HepG2 (cell line): ENCODE data around the gene DAZAP1. TPM values are rescaled to one million over a fixed set of nuclear protein-coding genes. Genes with fewer than 3 reads are reported as not detected.

Source experiments
- ATAC-seq: fragments of 200-7000 bp; cut with Tn5 transposase; 3 replicates; pipeline ENCODE4 v1.9.1; 2020; ENCODE audit warnings: mild to moderate bottlenecking, moderate library complexity
- BruUV-seq: library from RNA; stranded (reverse); fragments of 400-500 nt; replicated peaks from 2 replicates; lab custom pipeline; 2021; lab: Mats Ljungman, UMichigan
- CTCF ChIA-PET: fragments of 300-600 bp; formaldehyde crosslinking; extraction: SDS; loops from one replicate; lab custom pipeline; 2021; ENCODE audit warnings: low total read pairs, inconsistent platforms, low intra/inter-chr PET ratio; lab: Yijun Ruan, JAX
- POLR2A ChIA-PET: fragments of 350-600 bp; sonication (Branson Sonifier 250); formaldehyde crosslinking; loops from one replicate; lab custom pipeline; 2020; ENCODE audit warnings: antibody characterized with exemption, inconsistent platforms; lab: Yijun Ruan, JAX
- DNase-seq: peaks from one replicate; pipeline ENCODE4 v3.0.0-alpha.2; 2015; ENCODE audit warnings: low spot score
- FAIRE-seq: peaks from 3 replicates; lab custom pipeline; 2011; peaks lifted over from hg19 to GRCh38; lab: Jason Lieb, UNC
- H2AFZ ChIP-seq: one replicate; pipeline ENCODE4 v1.6.1; 2011; ENCODE audit warnings: low read length, inconsistent platforms
- H3K27ac ChIP-seq: fragments of 300-600 bp; 3 replicates; pipeline ENCODE4 v1.8.0; 2011; ENCODE audit warnings: mixed run types, mild to moderate bottlenecking, mixed read lengths, low read length, inconsistent platforms; ENCODE audit not compliant: insufficient read depth; ENCODE audit errors: extremely low read length
- H3K27me3 ChIP-seq, 2 experiments: fragments of 200-600 bp in 1 of 2; 2 replicates in 1 of 2; 3 replicates in 1 of 2; pipeline versions ENCODE4 v1.6.0 to v1.8.0; 2011; ENCODE audit warnings: low read length in 2 of 2, mild to moderate bottlenecking in 2 of 2, moderate library complexity in 2 of 2, inconsistent platforms in 1 of 2; ENCODE audit not compliant: insufficient read depth in 2 of 2, control insufficient read depth in 1 of 2
- H3K36me3 ChIP-seq, 2 experiments: fragments of 200-600 bp in 1 of 2; replicated peaks in 1 of 2; 2 replicates in 1 of 2; 3 replicates in 1 of 2; pipeline versions ENCODE4 v1.5.1 to v1.8.0; 2011; ENCODE audit warnings: low read length in 2 of 2, inconsistent platforms in 1 of 2; ENCODE audit not compliant: insufficient read depth in 2 of 2, control insufficient read depth in 1 of 2
- H3K4me1 ChIP-seq: 2 replicates; pipeline ENCODE4 v1.5.1; 2012; ENCODE audit warnings: low read length, inconsistent platforms; ENCODE audit not compliant: insufficient read depth
- H3K4me2 ChIP-seq: 2 replicates; pipeline ENCODE4 v1.6.0; 2011; ENCODE audit warnings: low read depth, low read length, inconsistent platforms
- H3K4me3 ChIP-seq, 3 experiments: fragments of 200-600 bp in 1 of 3; sonication (generic), shearing (Covaris generic) in 1 of 3; replicated peaks in 1 of 3; 2 replicates each; pipeline ENCODE4 v1.5.1; 2011 to 2016; ENCODE audit warnings: low read length in 3 of 3, inconsistent platforms in 2 of 3, low read depth in 2 of 3, mild to moderate bottlenecking in 2 of 3, control low read depth in 1 of 3, mixed read lengths in 1 of 3; ENCODE audit not compliant: insufficient read depth in 1 of 3
- H3K79me2 ChIP-seq: one replicate; pipeline ENCODE4 v1.6.1; 2011; ENCODE audit warnings: low read length, inconsistent platforms; ENCODE audit not compliant: insufficient read depth
- H3K9ac ChIP-seq: 2 replicates; pipeline ENCODE4 v1.6.0; 2011; ENCODE audit warnings: mild to moderate bottlenecking, low read depth, low read length, inconsistent platforms; ENCODE audit not compliant: insufficient read depth
- H3K9me3 ChIP-seq: 2 replicates; pipeline ENCODE4 v1.5.1; 2012; ENCODE audit warnings: mild to moderate bottlenecking, low read length
- H4K20me1 ChIP-seq: 2 replicates; pipeline ENCODE4 v1.6.0; 2011; ENCODE audit warnings: inconsistent platforms, mild to moderate bottlenecking, low read length, moderate library complexity; ENCODE audit not compliant: insufficient read depth
- GPN1 ChIP-seq: sonication (generic); formaldehyde crosslinking; IDR thresholded peaks from 2 replicates; pipeline ENCODE4 v1.5.1; 2020; ENCODE audit warnings: missing genetic modification reagents, borderline replicate concordance
- KDM5B ChIP-seq: sonication (generic); formaldehyde crosslinking; IDR thresholded peaks from 2 replicates; pipeline ENCODE4 v1.4.0; 2020; ENCODE audit warnings: missing genetic modification reagents, mild to moderate bottlenecking, borderline replicate concordance
- MTF2 ChIP-seq: sonication (generic); formaldehyde crosslinking; IDR thresholded peaks from 2 replicates; pipeline ENCODE4 v1.5.0; 2020; ENCODE audit warnings: missing genetic modification reagents, borderline replicate concordance
- NFYC ChIP-seq: IDR thresholded peaks from 2 replicates; pipeline ENCODE4 v1.6.1; 2016; ENCODE audit warnings: missing genetic modification reagents, missing compliant biosample characterization
- ZNF407 ChIP-seq: sonication (generic); formaldehyde crosslinking; IDR thresholded peaks from one replicate; pipeline ENCODE4 v1.5.1; 2020; ENCODE audit warnings: mild to moderate bottlenecking, missing genetic modification reagents; ENCODE audit errors: not compliant biosample characterization
- WGBS: methylation state at CpG from one replicate; pipeline ENCODE4 v1.1.6; 2017; ENCODE audit warnings: low lambda C conversion rate; 5-methylcytosine and 5-hydroxymethylcytosine counted together
- in situ Hi-C: cut with HindIII; loops from 2 replicates; pipeline ENCODE4 v1.10.0; 2017; ENCODE audit warnings: low pct_unique_long_range_greater_than_20kb; ENCODE audit not compliant: extremely low pct_ligation_motif_present
- intact Hi-C: fragments of 100-400 bp; cut with micrococcal nuclease; formaldehyde crosslinking; loops from one replicate; pipeline ENCODE4 v1.10.0; 2022; ENCODE audit not compliant: unreplicated experiment
- polyA plus RNA-seq, 8 experiments: library from polyadenylated mRNA; depleted of rRNA in 3 of 8; stranded (reverse) in 7 of 8; unstranded in 1 of 8; fragments of >200 nt; fragmentation: Illumina TruSeq in 4 of 8; extraction: Trizol in 4 of 8; gene quantifications; 2 replicates each; pipeline versions ENCODE4 v1.2.1 to v1.2.3, GENCODE V29; 2011 to 2016; ENCODE audit warnings: low read depth in 4 of 8, missing spikeins in 1 of 8, mixed read lengths in 1 of 8; ENCODE audit not compliant: insufficient read depth in 1 of 8
- total RNA-seq, 5 experiments: library from RNA; depleted of rRNA; stranded (reverse); fragments of >200 nt; fragmentation: Illumina TruSeq; extraction: Trizol; gene quantifications; 2 replicates each; pipeline ENCODE4 v1.2.3, GENCODE V29; 2016; ENCODE audit warnings: low read depth in 1 of 5
- TF ChIP-seq, protein P1 (sequence below): sonication (generic); formaldehyde crosslinking; IDR thresholded peaks from 2 replicates; pipeline ENCODE4 v1.5.1; 2020; ENCODE audit warnings: mild to moderate bottlenecking, missing genetic modification reagents, moderate library complexity
- TF ChIP-seq, protein P2 (sequence below): sonication (generic); formaldehyde crosslinking; IDR thresholded peaks from 2 replicates; pipeline ENCODE4 v1.4.0; 2020; ENCODE audit warnings: missing genetic modification reagents, borderline replicate concordance
- TF ChIP-seq, protein P3 (sequence below): IDR thresholded peaks from 2 replicates; pipeline ENCODE4 v1.6.1; 2016; ENCODE audit warnings: mild to moderate bottlenecking

Gene DAZAP1
- total and polyA plus RNA-seq, 2 of the 13 experiments (the other 11 are each of a cell fraction or from before 2014, with no cell fraction given), result 63.3 to 79.2 TPM

DNA sequence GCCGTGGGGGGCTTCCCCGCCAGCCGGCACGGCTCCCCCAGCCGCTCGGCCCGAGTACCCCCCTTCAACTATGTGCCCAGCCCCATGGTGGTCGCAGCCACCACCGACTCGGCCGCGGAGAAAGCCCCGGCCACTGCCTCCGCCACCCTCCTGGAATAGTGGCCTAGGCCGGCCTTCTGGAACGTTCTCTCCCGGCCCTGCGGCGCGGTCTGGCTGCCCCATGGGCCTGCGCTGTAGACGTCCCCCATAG lies 62.6 kb downstream of the DAZAP1 start:
- H3K9me3 ChIP-seq, result no peaks in the 10 kb centered on the region
- no peak for FAIRE-seq
- no peaks in the 10 kb centered on the region for H3K79me2 ChIP-seq
- WGBS, result no CpG with 5 or more reads among the region's 22 CpGs
- DNase-seq, result no peak
- peak overlapping the region; percentile 41 to 69 (median 54); a peak in 4 of 6 replicates for H3K4me3 ChIP-seq
- no TSS peak for BruUV-seq
- H3K27me3 ChIP-seq, result no peaks in the 10 kb centered on the region
- POLR2A ChIA-PET, result interaction anchor here (3.6 kb wide), 1 partner anchor 21 kb away, joined by 19 read pairs; the partner anchor contains the start of genes PCSK4 and REEP6
- peak; percentile 14 for ATAC-seq
- peak overlapping the region; percentile 76 for H3K4me2 ChIP-seq
- CTCF ChIA-PET, result no interaction called here
- no peak overlapping the region for H3K27ac ChIP-seq
- in situ Hi-C loops (no loop called here), intact Hi-C loops (no loop called here)
- no peaks in the 10 kb centered on the region; a peak in 1 of 5 replicates for H3K36me3 ChIP-seq
- H2AFZ ChIP-seq, result no peak overlapping the region
- peaks cover 12% of the 10 kb centered on the region for H4K20me1 ChIP-seq
- peaks cover 25% of the 10 kb centered on the region for H3K4me1 ChIP-seq
- peak overlapping the region; percentile 34 for H3K9ac ChIP-seq
- TF ChIP-seq ZNF407 (CRISPR knock-in tag) (no peak), KDM5B (CRISPR knock-in tag) (peak; percentile 91; the same call in 1 of the 2 replicates), NFYC (CRISPR knock-in tag) (no peak), MTF2 (CRISPR knock-in tag) (0 out of 2 replicates have a peak, but pooled peaks have one; percentile 22), GPN1 (CRISPR knock-in tag) (no peak)
- TF ChIP-seq, protein P1, sequence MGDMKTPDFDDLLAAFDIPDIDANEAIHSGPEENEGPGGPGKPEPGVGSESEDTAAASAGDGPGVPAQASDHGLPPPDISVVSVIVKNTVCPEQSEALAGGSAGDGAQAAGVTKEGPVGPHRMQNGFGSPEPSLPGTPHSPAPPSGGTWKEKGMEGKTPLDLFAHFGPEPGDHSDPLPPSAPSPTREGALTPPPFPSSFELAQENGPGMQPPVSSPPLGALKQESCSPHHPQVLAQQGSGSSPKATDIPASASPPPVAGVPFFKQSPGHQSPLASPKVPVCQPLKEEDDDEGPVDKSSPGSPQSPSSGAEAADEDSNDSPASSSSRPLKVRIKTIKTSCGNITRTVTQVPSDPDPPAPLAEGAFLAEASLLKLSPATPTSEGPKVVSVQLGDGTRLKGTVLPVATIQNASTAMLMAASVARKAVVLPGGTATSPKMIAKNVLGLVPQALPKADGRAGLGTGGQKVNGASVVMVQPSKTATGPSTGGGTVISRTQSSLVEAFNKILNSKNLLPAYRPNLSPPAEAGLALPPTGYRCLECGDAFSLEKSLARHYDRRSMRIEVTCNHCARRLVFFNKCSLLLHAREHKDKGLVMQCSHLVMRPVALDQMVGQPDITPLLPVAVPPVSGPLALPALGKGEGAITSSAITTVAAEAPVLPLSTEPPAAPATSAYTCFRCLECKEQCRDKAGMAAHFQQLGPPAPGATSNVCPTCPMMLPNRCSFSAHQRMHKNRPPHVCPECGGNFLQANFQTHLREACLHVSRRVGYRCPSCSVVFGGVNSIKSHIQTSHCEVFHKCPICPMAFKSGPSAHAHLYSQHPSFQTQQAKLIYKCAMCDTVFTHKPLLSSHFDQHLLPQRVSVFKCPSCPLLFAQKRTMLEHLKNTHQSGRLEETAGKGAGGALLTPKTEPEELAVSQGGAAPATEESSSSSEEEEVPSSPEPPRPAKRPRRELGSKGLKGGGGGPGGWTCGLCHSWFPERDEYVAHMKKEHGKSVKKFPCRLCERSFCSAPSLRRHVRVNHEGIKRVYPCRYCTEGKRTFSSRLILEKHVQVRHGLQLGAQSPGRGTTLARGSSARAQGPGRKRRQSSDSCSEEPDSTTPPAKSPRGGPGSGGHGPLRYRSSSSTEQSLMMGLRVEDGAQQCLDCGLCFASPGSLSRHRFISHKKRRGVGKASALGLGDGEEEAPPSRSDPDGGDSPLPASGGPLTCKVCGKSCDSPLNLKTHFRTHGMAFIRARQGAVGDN, result peak; percentile 96; the same call in 1 of the 2 replicates
- TF ChIP-seq, protein P2, sequence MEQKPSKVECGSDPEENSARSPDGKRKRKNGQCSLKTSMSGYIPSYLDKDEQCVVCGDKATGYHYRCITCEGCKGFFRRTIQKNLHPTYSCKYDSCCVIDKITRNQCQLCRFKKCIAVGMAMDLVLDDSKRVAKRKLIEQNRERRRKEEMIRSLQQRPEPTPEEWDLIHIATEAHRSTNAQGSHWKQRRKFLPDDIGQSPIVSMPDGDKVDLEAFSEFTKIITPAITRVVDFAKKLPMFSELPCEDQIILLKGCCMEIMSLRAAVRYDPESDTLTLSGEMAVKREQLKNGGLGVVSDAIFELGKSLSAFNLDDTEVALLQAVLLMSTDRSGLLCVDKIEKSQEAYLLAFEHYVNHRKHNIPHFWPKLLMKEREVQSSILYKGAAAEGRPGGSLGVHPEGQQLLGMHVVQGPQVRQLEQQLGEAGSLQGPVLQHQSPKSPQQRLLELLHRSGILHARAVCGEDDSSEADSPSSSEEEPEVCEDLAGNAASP (CRISPR knock-in tag), result no peak
- TF ChIP-seq, protein P3, sequence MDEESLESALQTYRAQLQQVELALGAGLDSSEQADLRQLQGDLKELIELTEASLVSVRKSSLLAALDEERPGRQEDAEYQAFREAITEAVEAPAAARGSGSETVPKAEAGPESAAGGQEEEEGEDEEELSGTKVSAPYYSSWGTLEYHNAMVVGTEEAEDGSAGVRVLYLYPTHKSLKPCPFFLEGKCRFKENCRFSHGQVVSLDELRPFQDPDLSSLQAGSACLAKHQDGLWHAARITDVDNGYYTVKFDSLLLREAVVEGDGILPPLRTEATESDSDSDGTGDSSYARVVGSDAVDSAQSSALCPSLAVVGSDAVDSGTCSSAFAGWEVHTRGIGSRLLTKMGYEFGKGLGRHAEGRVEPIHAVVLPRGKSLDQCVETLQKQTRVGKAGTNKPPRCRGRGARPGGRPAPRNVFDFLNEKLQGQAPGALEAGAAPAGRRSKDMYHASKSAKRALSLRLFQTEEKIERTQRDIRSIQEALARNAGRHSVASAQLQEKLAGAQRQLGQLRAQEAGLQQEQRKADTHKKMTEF (CRISPR knock-in tag), result 0 out of 2 replicates have a peak, but pooled peaks have one; percentile 14
